Effector memory CD8-positive, alpha-beta T cell (primary cell): Measurements from ENCODE around the gene LIM2.

ENCODE experiments used
- ATAC-seq: fragments of 150-1000 bp; cut with Tn5 transposase; replicated peaks from 2 replicates; pipeline ENCODE4 v1.10.0; 2021; ENCODE audit warnings: mild to moderate bottlenecking, moderate library complexity
- DNase-seq, 3 experiments: peaks; one replicate each; pipeline ENCODE4 v3.0.0; 2021
- H3K27ac Mint-ChIP-seq, 2 donors: one replicate each; pipeline ENCODE4 v1.8.0; 2022; ENCODE audit warnings: mild to moderate bottlenecking in 2 of 2, mixed read lengths in 2 of 2, moderate library complexity in 2 of 2
- H3K27me3 Mint-ChIP-seq, 2 donors: one replicate each; pipeline ENCODE4 v1.8.0; 2022; ENCODE audit warnings: mixed read lengths in 2 of 2
- H3K36me3 Mint-ChIP-seq: one replicate; pipeline ENCODE4 v1.8.0; 2022; ENCODE audit warnings: mild to moderate bottlenecking, moderate library complexity, mixed read lengths; ENCODE audit not compliant: insufficient read depth
- H3K4me1 Mint-ChIP-seq, 2 donors: one replicate each; pipeline ENCODE4 v1.8.0; 2022; ENCODE audit warnings: low read depth in 2 of 2, mixed read lengths in 2 of 2
- H3K4me3 Mint-ChIP-seq, 2 donors: one replicate each; pipeline ENCODE4 v1.8.0; 2022; ENCODE audit warnings: mild to moderate bottlenecking in 2 of 2, mixed read lengths in 2 of 2, moderate library complexity in 2 of 2
- H3K9me3 Mint-ChIP-seq, 2 donors: one replicate each; pipeline ENCODE4 v1.8.0; 2022; ENCODE audit warnings: mixed read lengths in 2 of 2

LIM2 gene

DNA sequence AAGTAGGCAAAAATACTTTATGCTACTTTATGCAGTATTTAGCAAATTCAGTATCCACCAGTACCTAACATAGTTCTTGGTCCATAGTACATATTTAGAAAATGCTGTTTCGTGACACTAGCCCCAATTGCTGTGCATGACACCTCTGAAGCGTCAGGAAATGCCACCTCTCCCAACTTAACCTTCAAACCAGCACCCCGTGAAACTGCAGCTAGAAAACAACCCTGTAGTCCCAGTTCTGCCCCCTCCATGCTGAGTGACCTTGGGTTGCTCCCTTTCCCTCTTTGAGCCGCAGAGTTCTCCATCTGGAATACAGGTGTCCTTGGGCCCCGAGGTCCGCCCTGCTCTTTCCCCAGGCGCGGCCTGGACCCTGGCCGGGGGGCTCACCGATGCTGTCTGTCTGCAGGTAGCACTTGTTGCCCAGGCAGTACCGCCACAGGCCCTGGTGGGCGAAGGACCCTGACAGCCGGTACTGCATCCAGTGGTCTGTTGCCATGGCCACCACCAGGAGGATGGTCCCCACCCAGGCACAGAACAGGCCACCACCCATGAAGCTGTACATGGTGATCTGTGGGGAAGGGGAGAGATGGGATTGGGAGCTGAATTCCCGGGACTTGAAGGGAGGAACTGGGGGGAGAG is 773 bp downstream of the LIM2 start:
- Mint-ChIP-seq H3K9me3 (no peaks in the 10 kb centered on the region), H3K4me1 (peaks cover 28 to 38% of the 10 kb centered on the region in 2 donors), H3K27me3 (no peaks in the 10 kb centered on the region), H3K36me3 (peaks cover 10% of the 10 kb centered on the region), H3K27ac (peak overlapping the region; percentile 91 to 97), H3K4me3 (peak overlapping the region; percentile 86 to 95)
- ATAC-seq (peak; percentile 97), DNase-seq (no peak)

- peaks cover 5% of the 10 kb centered on the region for H3K36me3 Mint-ChIP-seq
- H3K9me3 Mint-ChIP-seq: no peaks in the 10 kb centered on the region
- H3K4me3 Mint-ChIP-seq: no peak overlapping the region
- peak overlapping the region in 1 of 2 donors; percentile 74 for H3K27ac Mint-ChIP-seq
- no peak for ATAC-seq
- peaks cover 22 to 28% of the 10 kb centered on the region in 2 donors for H3K4me1 Mint-ChIP-seq
- no peaks in the 10 kb centered on the region for H3K27me3 Mint-ChIP-seq
- DNase-seq: no peak
Observed at GRCh38 chr19:51382004-51382403, 5.8 kb downstream of the LIM2 start.

DNA sequence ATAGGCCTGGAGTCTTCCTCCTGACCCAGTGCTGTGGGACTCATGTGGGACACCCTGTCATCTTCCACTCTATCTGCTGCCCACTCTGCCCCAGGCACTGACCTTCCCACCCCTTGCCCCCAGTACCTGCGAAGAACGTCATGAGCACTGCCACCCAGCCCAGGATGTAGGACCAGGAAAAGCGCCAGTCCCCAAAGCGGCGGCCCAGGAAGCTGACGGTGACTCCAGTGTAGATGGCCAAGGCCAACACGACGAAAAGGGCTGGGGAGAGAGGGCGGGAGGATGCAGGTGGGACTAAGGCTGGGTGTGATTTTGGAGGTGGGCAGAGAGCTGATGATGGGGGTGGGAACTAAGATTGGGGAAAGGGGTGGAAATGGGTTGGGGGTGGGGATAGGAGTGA is 7.4 kb downstream of the LIM2 start:
- Mint-ChIP-seq H3K4me1 (peaks cover 33 to 36% of the 10 kb centered on the region in 2 donors), H3K4me3 (peak overlapping the region; percentile 27 to 52), H3K9me3 (no peaks in the 10 kb centered on the region), H3K27me3 (no peaks in the 10 kb centered on the region), H3K27ac (peak overlapping the region; percentile 74 to 80), H3K36me3 (peaks cover 11% of the 10 kb centered on the region)
- ATAC-seq (no peak), DNase-seq (no peak)

DNA sequence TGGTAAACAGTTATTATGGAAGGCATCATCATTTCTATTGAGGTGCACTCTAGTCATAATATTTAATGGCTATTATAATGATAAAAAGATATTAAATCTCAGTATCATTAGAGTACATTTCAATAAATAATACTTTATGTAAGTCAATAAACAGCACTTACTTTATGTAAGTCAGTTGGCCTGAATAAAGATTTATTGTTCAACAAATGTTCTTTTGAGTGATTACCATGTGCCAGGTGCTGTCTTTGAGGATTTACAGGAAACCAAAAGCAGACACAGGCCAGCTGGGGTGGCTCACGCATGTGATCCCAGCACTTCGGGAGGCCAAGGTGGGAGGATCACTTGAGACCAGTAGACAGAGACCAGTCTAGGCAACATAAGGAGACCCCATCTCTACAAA is 10.4 kb downstream of the LIM2 start:
- Mint-ChIP-seq H3K27ac (no peak overlapping the region), H3K4me1 (peaks cover 61 to 63% of the 10 kb centered on the region in 2 donors), H3K27me3 (no peaks in the 10 kb centered on the region), H3K4me3 (no peak overlapping the region), H3K36me3 (peaks cover 25% of the 10 kb centered on the region), H3K9me3 (peaks cover 0 to 4% of the 10 kb centered on the region in 2 donors)
- no peak for DNase-seq
- no peak for ATAC-seq

DNA sequence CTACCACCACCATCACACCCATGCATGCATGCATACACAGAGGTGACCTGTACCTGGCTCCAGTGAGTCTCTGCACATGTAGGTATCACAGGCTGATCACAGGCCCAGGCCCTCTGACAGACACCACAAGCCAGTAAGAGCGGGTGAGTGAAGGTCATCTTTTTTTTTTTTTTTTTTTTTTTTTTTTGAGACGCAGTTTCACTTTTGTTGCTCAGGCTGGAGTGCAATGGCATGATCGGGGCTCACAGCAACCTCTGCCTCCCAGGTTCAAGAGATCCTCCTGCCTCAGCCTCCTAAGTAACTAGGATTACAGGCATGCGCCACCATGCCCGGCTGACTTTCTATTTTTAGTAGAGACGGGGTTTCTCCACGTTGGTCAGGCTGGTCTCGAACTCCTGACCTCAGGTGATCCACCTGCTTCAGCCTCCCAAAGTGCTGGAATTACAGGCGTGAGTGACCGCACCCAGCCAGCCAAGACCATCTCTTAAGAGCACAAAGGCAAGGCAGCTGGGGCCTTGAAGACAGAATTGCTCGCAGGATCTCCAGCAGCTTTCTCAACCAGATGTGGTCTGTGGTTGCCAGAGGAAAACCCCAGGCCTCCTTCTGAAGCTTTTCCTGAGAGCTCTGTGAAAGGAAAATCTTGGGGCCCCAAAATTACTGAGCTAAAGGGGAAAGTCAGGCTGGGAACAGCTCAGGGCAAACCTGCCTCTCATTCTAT is 12.1 kb downstream of the LIM2 start:
- Mint-ChIP-seq H3K4me1 (peaks cover 60 to 69% of the 10 kb centered on the region in 2 donors), H3K9me3 (peaks cover 0 to 4% of the 10 kb centered on the region in 2 donors), H3K4me3 (peak overlapping the region; percentile 53 to 89), H3K36me3 (peaks cover 32% of the 10 kb centered on the region), H3K27me3 (no peaks in the 10 kb centered on the region), H3K27ac (peak overlapping the region; percentile 78 to 95)
- no peak for ATAC-seq
- no peak for DNase-seq

- peaks cover 48% of the 10 kb centered on the region for H3K36me3 Mint-ChIP-seq
- peaks cover 0 to 4% of the 10 kb centered on the region in 2 donors for H3K9me3 Mint-ChIP-seq
- H3K27me3 Mint-ChIP-seq: no peaks in the 10 kb centered on the region
- peak; percentile 78 to 82 (median 82) for DNase-seq
- H3K4me3 Mint-ChIP-seq: peak within 1 kb of the TSS; percentile 89 to 97
- peak within 1 kb of the TSS; percentile 78 to 95 for H3K27ac Mint-ChIP-seq
- H3K4me1 Mint-ChIP-seq: peaks cover 60 to 78% of the 10 kb centered on the region in 2 donors
- ATAC-seq: peak; percentile 72
Observed at GRCh38 chr19:51372649-51373504, 14.9 kb downstream of the LIM2 start, which contains the start of gene NKG7. Gene NKG7, minus strand, starts transcription at chr19:51372654. Its CDS starts 119 bp downstream, at chr19:51372535.

DNA sequence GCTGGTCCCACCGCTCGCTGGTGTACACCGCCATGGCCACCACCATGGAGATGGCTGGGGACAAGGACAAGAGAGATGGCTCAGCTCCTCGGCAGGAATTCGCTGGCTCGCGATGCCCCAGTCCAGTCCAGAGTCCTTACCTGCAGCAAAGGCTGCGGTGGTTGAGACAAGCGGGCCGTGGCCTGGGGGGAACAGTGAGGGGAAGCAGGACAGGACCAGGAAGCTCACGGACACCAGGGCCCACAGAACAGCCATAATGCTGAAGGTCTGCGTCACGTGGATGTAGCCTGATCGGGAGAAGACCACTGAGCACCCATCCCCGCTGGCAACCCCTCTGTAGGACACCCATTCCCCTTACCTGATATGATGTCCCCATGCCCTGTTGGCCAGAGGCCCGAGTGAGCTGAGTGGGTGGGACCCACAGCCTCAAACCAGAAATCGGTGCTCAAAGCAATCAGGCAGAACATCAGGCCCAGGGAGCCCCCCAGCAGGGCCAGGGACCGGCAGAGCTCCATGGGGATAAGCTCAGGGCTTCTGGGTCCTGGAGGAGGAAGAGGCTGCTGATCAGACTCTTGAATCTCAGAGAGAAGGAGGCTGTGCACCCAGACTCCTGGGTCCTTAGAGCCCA is 15.6 kb downstream of the LIM2 start:
- no peak for ATAC-seq

GRCh38 chr19:51371186-51371690 is 16.5 kb downstream of the LIM2 start:
- peaks cover 59% of the 10 kb centered on the region for H3K36me3 Mint-ChIP-seq
- H3K4me3 Mint-ChIP-seq: peak overlapping the region; percentile 89 to 97
- peaks cover 0 to 4% of the 10 kb centered on the region in 2 donors for H3K9me3 Mint-ChIP-seq
- H3K4me1 Mint-ChIP-seq: peaks cover 62 to 85% of the 10 kb centered on the region in 2 donors
- H3K27ac Mint-ChIP-seq: peak overlapping the region; percentile 78 to 95
- H3K27me3 Mint-ChIP-seq: no peaks in the 10 kb centered on the region
- no peak for DNase-seq
- no peak for ATAC-seq

More for the DNA sequence above, 15.6 kb downstream of the LIM2 start:
- peak overlapping the region; percentile 78 to 95 for H3K27ac Mint-ChIP-seq
- H3K27me3 Mint-ChIP-seq: no peaks in the 10 kb centered on the region
- peaks cover 54% of the 10 kb centered on the region for H3K36me3 Mint-ChIP-seq
- H3K4me3 Mint-ChIP-seq: peak overlapping the region; percentile 89 to 97
- DNase-seq: no peak
- H3K9me3 Mint-ChIP-seq: peaks cover 0 to 4% of the 10 kb centered on the region in 2 donors
- peaks cover 60 to 85% of the 10 kb centered on the region in 2 donors for H3K4me1 Mint-ChIP-seq

- H3K27me3 Mint-ChIP-seq: no peaks in the 10 kb centered on the region
- H3K9me3 Mint-ChIP-seq: peaks cover 0 to 4% of the 10 kb centered on the region in 2 donors
- DNase-seq (no peak), ATAC-seq (no peak)
- peak overlapping the region; percentile 89 to 97 for H3K4me3 Mint-ChIP-seq
- peak overlapping the region; percentile 78 to 95 for H3K27ac Mint-ChIP-seq
- H3K4me1 Mint-ChIP-seq: peaks cover 63 to 83% of the 10 kb centered on the region in 2 donors
- H3K36me3 Mint-ChIP-seq: peaks cover 59% of the 10 kb centered on the region
Observed at GRCh38 chr19:51370230-51370629, 17.5 kb downstream of the LIM2 start.

- H3K4me3 Mint-ChIP-seq: peak within 1 kb of the TSS; percentile 89 to 97
- H3K4me1 Mint-ChIP-seq: peaks cover 59 to 80% of the 10 kb centered on the region in 2 donors
- DNase-seq (peak; percentile 46 to 56 (median 47)), ATAC-seq (peak; percentile 3)
- no peaks in the 10 kb centered on the region for H3K27me3 Mint-ChIP-seq
- H3K27ac Mint-ChIP-seq: peak within 1 kb of the TSS; percentile 94 to 95
- no peaks in the 10 kb centered on the region for H3K9me3 Mint-ChIP-seq
- H3K36me3 Mint-ChIP-seq: peaks cover 59% of the 10 kb centered on the region
Observed at GRCh38 chr19:51368366-51369282, 19.1 kb downstream of the LIM2 start, which contains the start of gene CLDND2. Gene CLDND2, minus strand, starts transcription at chr19:51369003. Its CDS starts 426 bp downstream, at chr19:51368577.

GRCh38 chr19:51367565-51368365 is 20.0 kb downstream of the LIM2 start:
- H3K27me3 Mint-ChIP-seq: no peaks in the 10 kb centered on the region
- H3K4me3 Mint-ChIP-seq: peak overlapping the region; percentile 89 to 97
- H3K27ac Mint-ChIP-seq: peak overlapping the region; percentile 94 to 95
- no peaks in the 10 kb centered on the region for H3K9me3 Mint-ChIP-seq
- ATAC-seq (peak; percentile 58), DNase-seq (peak; percentile 90 to 94 (median 92))
- H3K4me1 Mint-ChIP-seq: peaks cover 56 to 79% of the 10 kb centered on the region in 2 donors
- peaks cover 56% of the 10 kb centered on the region for H3K36me3 Mint-ChIP-seq
